Aorta (tissue), 5 donors: ENCODE data around the gene CARD10. TPM values are rescaled to one million over a fixed set of nuclear protein-coding genes. Genes with fewer than 3 reads are reported as not detected.
A peak's percentile ranks its signal among the peaks of the same experiment; 100 is the strongest.

Experiments used
- ATAC-seq: fragments of 200-7000 bp; cut with Tn5 transposase; one replicate; pipeline ENCODE4 v1.9.1; 2022; ENCODE audit warnings: moderate library complexity; ENCODE audit not compliant: low FRiP score
- DNase-seq, 2 donors: peaks; one replicate each; pipeline ENCODE4 v3.0.0-alpha.2; 2020
- H3K27ac ChIP-seq, 2 donors: one replicate each; pipeline ENCODE4 v1.5.1; 2013; ENCODE audit warnings: low read length in 2 of 2, mild to moderate bottlenecking in 2 of 2, moderate library complexity in 2 of 2, control low read depth in 1 of 2, inconsistent platforms in 1 of 2, low read depth in 1 of 2
- H3K27me3 ChIP-seq, 2 donors: one replicate each; pipeline ENCODE4 v1.6.1; 2013; ENCODE audit warnings: control low read depth in 1 of 2, low read length in 1 of 2, mild to moderate bottlenecking in 1 of 2, moderate library complexity in 1 of 2; ENCODE audit not compliant: insufficient read depth in 2 of 2, control insufficient read depth in 1 of 2
- H3K36me3 ChIP-seq, 2 donors: one replicate each; pipeline ENCODE4 v1.6.1; 2013; ENCODE audit warnings: control low read depth in 1 of 2, low read length in 1 of 2, mild to moderate bottlenecking in 1 of 2; ENCODE audit not compliant: insufficient read depth in 2 of 2, control insufficient read depth in 1 of 2
- H3K4me1 ChIP-seq, 2 donors: one replicate each; pipeline ENCODE4 v1.6.1; 2013; ENCODE audit warnings: low read length in 2 of 2, control low read depth in 1 of 2, mild to moderate bottlenecking in 1 of 2, moderate library complexity in 1 of 2; ENCODE audit not compliant: insufficient read depth in 2 of 2, control insufficient read depth in 1 of 2
- H3K4me3 ChIP-seq, 2 donors: one replicate each; pipeline ENCODE4 v1.5.1; 2013; ENCODE audit warnings: low read length in 2 of 2, control low read depth in 1 of 2, mild to moderate bottlenecking in 1 of 2
- H3K9me3 ChIP-seq: one replicate; pipeline ENCODE4 v1.6.1; 2013; ENCODE audit warnings: mild to moderate bottlenecking, low read length; ENCODE audit not compliant: control insufficient read depth
- WGBS, 2 donors: extraction: QIAGEN DNeasy Blood & Tissue Kit; methylation state at CpG; one replicate each; pipeline ENCODE4 v1.1.7; 2013; 5-methylcytosine and 5-hydroxymethylcytosine counted together
- intact Hi-C, 2 donors: fragments of 100-400 bp; cut with DNase I; formaldehyde crosslinking; loops; one replicate each; pipeline versions ENCODE4 v1.14.2 to v1.15.0; 2022
- polyA plus RNA-seq, 2 donors: library from polyadenylated mRNA; stranded (reverse); fragments of 200-250 nt; gene quantifications; one replicate each; pipeline ENCODE4 v1.2.3, GENCODE V29; 2013
- total RNA-seq, 2 donors: library from RNA; stranded (reverse); fragmentation: NEBNext Ultra II Directional; extraction: Animal tissue kit (Norgen Biotek cat#: 25700); gene quantifications; one replicate each; pipeline ENCODE4 v1.2.1, GENCODE V29; 2021
- donor health status: healthy with polysubstance abuse.
- donor health status: Bipolar disorder and iron deficiency.
- donor health status: DM: no; HTN: no; CAD: no.
- donor health status: DM: no; HTN: no; CAD: no.
- donor health status: DM: yes; HTN: yes; CAD: no.

CARD10 gene
- total and polyA plus RNA-seq, 4 donors, result 2.2 to 24.9 (median 9.4) TPM

DNA sequence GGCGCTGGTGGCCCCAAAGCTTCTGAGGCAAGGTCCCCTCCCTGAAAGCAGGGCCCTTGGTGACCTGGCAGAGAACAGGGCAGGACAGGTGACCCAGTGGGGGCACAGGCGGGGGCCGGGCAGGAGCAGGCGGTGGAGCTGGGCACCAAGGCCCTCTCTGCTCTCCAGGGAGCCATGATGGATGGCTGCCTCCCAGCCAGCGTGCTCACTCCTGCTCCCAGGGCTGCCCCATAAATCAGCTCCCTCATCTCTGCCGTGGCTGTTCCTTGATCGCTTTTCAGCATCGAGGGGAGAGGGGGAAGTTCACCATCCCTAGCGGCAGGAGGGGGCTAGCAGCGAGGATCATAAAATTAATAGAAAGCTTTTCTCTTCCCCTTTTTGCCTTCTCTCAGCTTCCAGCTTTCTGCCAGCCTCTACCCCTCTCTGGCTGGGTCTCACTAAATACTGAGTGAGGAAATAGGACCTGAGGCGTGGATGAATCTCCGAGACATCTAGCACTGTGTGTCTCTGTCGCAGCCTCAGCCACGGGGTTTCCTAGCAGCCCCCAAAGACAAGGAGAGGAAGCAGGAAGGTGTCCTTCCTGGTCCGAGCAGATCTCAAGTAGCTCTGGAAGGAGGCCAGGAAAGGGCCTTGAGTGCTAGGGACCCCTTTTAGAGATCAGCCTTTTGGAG is 69.7 kb downstream of the CARD10 start:
- ATAC-seq, result no peak
- H3K27me3 ChIP-seq, result no peaks in the 10 kb centered on the region
- intact Hi-C loops, result no loop called here

DNA sequence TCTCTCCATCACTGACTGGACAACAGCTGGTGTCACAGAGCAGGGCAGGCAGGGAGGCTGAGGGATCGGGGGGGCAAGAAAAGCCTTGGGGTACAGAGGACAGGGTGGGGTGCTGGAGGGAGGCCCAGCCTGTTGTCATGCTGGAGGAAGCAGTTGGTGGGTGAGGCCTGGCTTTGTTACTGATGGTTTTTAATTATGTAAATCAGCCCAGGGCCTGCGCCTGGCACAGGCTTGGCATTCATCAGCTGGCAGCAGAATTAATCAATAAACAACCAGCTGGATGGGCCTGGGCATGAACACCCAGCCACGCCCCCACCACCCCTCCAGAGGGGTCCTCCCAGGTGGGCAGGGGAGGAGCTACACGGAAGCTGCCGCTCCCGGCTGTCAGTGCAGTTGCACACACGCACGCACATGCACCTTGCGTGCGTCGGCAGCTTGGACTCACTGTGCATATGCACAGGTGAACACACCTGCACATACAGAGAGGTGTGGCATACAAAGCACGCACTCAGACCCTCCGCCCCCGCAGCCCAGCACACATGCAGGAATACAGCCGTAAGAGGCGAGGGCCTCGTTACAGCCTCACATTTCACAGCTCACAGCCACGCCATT is 70.6 kb downstream of the CARD10 start:
- Histone ChIP-seq H3K9me3 (no peaks in the 10 kb centered on the region), H3K4me3 (no peak overlapping the region), H3K36me3 (no peaks in the 10 kb centered on the region), H3K4me1 (no peaks in the 10 kb centered on the region), H3K27me3 (no peaks in the 10 kb centered on the region), H3K27ac (no peak overlapping the region)
- ATAC-seq (no peak), DNase-seq (no peak)
- intact Hi-C loops, result no loop called here
- WGBS, 2 donors, result 81 to 82% methylated on average over 18 of the region's 18 CpGs

More for the DNA sequence above, 69.7 kb downstream of the CARD10 start:
- Histone ChIP-seq H3K27ac (no peak overlapping the region), H3K36me3 (no peaks in the 10 kb centered on the region), H3K4me1 (no peaks in the 10 kb centered on the region), H3K4me3 (no peak overlapping the region), H3K9me3 (no peaks in the 10 kb centered on the region)
- no peak for DNase-seq
- WGBS, 2 donors, result 30% methylated on average over 14 to 15 of the region's 15 CpGs

DNA sequence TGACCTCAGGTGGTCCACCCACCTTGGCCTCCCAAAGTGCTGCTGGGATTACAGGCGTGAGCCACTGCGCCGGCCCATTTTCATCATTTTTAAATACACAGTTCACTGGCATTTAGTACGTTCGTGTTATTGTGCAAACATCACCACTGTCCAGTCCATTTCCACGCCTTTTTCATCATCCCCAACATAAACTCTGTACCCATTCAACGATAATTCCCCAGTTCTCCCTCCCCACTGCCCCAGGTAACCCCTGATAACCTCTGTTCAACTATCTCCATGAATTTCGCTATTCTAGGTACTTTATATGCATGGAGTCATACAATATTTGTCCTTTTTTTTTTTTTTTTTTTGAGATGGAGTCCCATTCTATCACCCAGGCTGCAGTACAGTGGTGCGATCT is 73.7 kb downstream of the CARD10 start:
- intact Hi-C loops, result no loop called here
- Histone ChIP-seq H3K27me3 (peaks cover 0 to 3% of the 10 kb centered on the region in 2 donors), H3K9me3 (peaks cover 8% of the 10 kb centered on the region), H3K4me1 (no peaks in the 10 kb centered on the region), H3K36me3 (no peaks in the 10 kb centered on the region), H3K27ac (no peak overlapping the region), H3K4me3 (no peak overlapping the region)
- ATAC-seq (no peak), DNase-seq (no peak)
- 84% methylated on average over 9 of the region's 9 CpGs for WGBS, 2 donors

DNA sequence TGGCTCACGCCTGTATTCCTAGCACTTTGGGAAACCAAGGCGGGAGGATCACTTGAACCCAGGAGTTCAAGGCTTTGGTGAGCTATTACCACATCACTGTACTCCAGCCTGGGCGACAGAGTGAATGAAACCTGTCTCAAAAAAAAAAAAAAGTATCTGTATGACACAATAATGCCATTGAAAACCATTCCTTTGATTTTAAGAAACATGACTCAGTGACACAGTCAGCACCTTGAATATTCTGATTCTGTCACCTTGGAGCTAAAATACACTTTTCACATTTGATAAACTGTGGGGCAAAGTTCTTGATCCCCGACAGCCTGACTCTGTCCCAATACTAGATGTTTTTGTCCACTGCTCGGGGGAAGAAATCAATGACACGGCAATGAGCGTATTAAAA is 75.2 kb downstream of the CARD10 start:
- Histone ChIP-seq H3K27ac (no peak overlapping the region), H3K36me3 (no peaks in the 10 kb centered on the region), H3K9me3 (peaks cover 8% of the 10 kb centered on the region), H3K27me3 (peaks cover 0 to 3% of the 10 kb centered on the region in 2 donors), H3K4me1 (no peaks in the 10 kb centered on the region), H3K4me3 (no peak overlapping the region)
- DNase-seq (no peak), ATAC-seq (no peak)
- WGBS, 2 donors, result 80 to 85% methylated on average over 7 of the region's 7 CpGs
- intact Hi-C loops, result no loop called here

DNA sequence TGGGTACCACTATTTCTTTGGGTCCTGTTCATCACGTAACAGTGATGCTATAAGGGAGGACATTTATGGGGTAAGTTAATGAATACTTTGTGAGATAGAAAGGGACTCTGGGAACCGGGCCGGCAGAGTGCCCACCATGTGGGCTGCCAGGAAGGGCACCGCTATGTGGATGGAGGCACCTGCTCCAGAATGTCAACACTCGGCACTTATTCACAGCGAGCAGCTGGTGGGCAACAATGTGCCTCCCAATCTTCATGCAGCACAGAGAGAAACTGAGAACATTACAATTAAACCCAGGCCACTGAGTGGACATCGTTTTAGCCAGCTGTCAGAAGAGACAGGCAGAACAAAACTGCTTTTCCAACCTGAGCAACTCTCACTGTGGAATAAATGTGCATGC is 76.1 kb downstream of the CARD10 start:
- no peak overlapping the region for H3K27ac ChIP-seq
- no peaks in the 10 kb centered on the region for H3K4me1 ChIP-seq
- intact Hi-C loops, result no loop called here
- peaks cover 0 to 3% of the 10 kb centered on the region in 2 donors for H3K27me3 ChIP-seq
- DNase-seq, result peak in 1 of 2 donors; percentile 24
- no peak overlapping the region for H3K4me3 ChIP-seq
- 86% methylated on average over 7 of the region's 7 CpGs for WGBS, 2 donors
- H3K9me3 ChIP-seq, result peaks cover 8% of the 10 kb centered on the region
- H3K36me3 ChIP-seq, result no peaks in the 10 kb centered on the region
- no peak for ATAC-seq

DNA sequence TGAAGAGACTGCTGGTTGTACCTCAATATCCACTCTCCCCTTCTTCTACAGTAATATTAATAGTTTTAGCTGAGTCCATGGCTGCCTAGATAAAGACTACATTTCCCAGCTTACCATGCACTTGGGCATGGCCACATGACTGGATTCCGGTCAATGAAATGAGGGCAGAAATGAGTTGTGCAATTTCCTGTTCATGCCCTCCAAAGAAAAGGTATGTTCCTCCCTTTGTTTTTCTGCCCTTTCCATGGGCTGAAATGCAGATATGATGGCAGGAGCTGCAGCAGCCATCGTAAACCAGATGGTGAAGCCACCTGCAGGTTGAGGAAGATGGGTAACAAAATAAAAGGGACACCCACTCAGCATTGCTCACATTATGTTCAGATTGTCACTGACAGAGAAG is 76.7 kb downstream of the CARD10 start:
- Histone ChIP-seq H3K27ac (no peak overlapping the region), H3K4me1 (no peaks in the 10 kb centered on the region), H3K9me3 (peaks cover 8% of the 10 kb centered on the region), H3K4me3 (no peak overlapping the region), H3K36me3 (no peaks in the 10 kb centered on the region), H3K27me3 (peaks cover 0 to 3% of the 10 kb centered on the region in 2 donors)
- 78 to 82% methylated on average over 2 of the region's 2 CpGs for WGBS, 2 donors
- DNase-seq, result peak in 1 of 2 donors; percentile 7
- intact Hi-C loops, result no loop called here
- no peak for ATAC-seq

DNA sequence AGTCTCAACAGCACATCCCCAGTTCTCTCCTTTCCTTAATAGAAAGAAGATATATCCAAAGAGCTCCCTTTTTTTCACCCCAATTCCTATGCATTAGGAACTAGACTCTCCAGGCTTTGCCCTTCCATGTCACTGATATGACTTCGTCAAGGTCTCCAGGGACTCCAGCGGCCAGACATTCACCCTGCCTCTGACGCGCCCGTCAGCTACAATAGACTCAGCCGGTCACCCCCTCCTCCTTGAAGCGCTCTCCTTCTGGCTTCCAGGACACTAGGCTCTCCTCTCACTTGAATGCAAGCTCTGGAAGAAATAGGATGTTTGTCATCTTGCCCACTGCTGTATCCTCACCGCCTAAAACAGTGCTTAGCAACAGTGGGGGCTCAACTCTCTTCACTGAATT is 77.1 kb downstream of the CARD10 start:
- Histone ChIP-seq H3K27me3 (peaks cover 0 to 3% of the 10 kb centered on the region in 2 donors), H3K4me3 (no peak overlapping the region), H3K27ac (no peak overlapping the region), H3K4me1 (no peaks in the 10 kb centered on the region), H3K36me3 (no peaks in the 10 kb centered on the region), H3K9me3 (peaks cover 8% of the 10 kb centered on the region)
- 39 to 44% methylated on average over 8 of the region's 8 CpGs for WGBS, 2 donors
- peak in 1 of 2 donors; percentile 5 for DNase-seq
- ATAC-seq, result no peak
- intact Hi-C loops, result no loop called here

DNA sequence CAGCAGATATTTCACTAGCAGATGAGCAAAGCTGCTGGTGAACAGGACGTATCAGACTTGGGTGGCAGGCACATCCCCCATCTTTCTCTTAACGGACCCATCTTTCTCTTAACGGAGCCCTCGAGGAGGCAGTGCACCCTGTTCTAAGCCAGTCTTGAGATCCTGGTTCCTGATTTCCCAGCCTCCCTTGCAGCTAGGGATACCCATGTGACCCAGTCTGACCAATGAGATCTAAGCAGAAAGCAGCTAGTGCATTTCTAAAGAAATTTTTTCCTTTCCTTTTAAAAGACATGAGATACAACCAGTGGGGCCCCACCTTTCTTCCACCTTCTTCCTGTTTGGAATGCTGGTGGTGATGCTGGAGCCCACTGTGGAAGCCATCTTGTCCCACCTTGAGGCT is 78.3 kb downstream of the CARD10 start:
- peaks cover 0 to 3% of the 10 kb centered on the region in 2 donors for H3K27me3 ChIP-seq
- ATAC-seq, result no peak
- 88 to 91% methylated on average over 4 of the region's 4 CpGs for WGBS, 2 donors

More for the DNA sequence above, 78.3 kb downstream of the CARD10 start:
- Histone ChIP-seq H3K4me1 (no peaks in the 10 kb centered on the region), H3K36me3 (no peaks in the 10 kb centered on the region), H3K4me3 (no peak overlapping the region), H3K9me3 (peaks cover 8% of the 10 kb centered on the region), H3K27ac (no peak overlapping the region)
- DNase-seq, result peak in 1 of 2 donors; percentile 5
- intact Hi-C loops, result no loop called here
